T47D (cell line): ENCODE results near the gene TTYH3.

Experiments
- DNase-seq, 2 experiments: peaks; one replicate each; pipeline versions ENCODE4 v3.0.0 to v3.0.0-alpha.2; 2011 to 2012; ENCODE audit warnings: low read depth in 1 of 2, low spot score in 1 of 2
- JUND ChIP-seq: IDR thresholded peaks from 2 replicates; pipeline ENCODE4 v1.6.1; 2012; ENCODE audit warnings: low read depth
- in situ Hi-C: cut with HindIII; loops from 2 replicates; pipeline ENCODE4 v1.10.0; 2016; ENCODE audit warnings: low sequenced_read_pairs, low pct_unique_long_range_greater_than_20kb

The TTYH3 gene

GRCh38 chr7:2680256-2680655 lies 48.5 kb downstream of the TTYH3 start:
- TF ChIP-seq JUND: no peak
- in situ Hi-C loops: no loop called here
- DNase-seq: no peak

- peak; percentile 91 to 98 for DNase-seq
- no peak for TF ChIP-seq JUND
- in situ Hi-C loops: no loop called here
Measured at GRCh38 chr7:2680792-2681490, 49.2 kb downstream of the TTYH3 start.

- TF ChIP-seq JUND: no peak
Measured at GRCh38 chr7:2681929-2682799, 50.4 kb downstream of the TTYH3 start.

DNA sequence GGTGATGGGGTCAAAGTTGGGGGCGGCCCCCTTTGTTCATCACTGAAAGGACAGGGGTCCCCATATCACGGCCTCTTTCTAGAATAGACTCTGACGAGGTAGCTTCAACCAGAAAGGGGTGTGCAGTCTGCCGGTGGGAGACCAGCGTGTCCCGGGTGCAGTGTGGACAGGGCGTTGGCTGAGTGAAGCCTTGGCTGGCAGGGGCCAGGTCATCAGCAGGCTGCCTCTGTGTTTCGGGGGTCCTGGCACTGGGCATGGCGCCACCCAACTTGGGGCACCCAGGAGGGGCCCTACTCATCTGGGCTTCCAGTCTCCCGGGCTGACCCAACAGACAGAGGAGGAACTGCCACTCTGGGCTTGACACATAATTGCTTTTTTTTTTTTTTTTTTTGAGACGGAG lies 52.7 kb downstream of the TTYH3 start:
- TF ChIP-seq JUND: no peak
- DNase-seq: no peak
- in situ Hi-C loops: no loop called here

More at GRCh38 chr7:2681929-2682799, 50.4 kb downstream of the TTYH3 start:
- DNase-seq: no peak
- in situ Hi-C loops: no loop called here

DNA sequence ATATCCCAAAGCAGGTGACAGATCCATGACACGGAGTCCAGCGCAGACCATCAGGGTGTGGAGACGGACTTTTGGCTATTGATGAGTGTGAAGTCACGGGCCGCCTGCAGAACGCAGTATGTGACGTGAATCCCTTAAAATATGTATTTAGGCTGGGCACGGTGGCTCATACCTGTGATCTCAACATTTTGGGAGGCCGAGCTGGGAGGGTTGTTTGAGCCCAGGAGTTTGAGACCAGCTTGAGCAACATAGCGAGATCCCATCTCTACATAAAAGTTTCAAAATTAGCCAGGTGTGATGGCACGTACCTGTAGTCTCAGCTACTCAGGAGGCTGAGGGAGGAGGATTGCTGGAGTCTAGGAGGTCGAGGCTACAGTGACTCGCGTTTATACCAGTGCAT lies 54.3 kb downstream of the TTYH3 start:
- in situ Hi-C loops: no loop called here
- no peak for TF ChIP-seq JUND
- DNase-seq: no peak

GRCh38 chr7:2687338-2687869 lies 55.6 kb downstream of the TTYH3 start:
- in situ Hi-C loops: no loop called here
- TF ChIP-seq JUND: no peak
- DNase-seq: peak in 1 of 2 experiments; percentile 66

DNA sequence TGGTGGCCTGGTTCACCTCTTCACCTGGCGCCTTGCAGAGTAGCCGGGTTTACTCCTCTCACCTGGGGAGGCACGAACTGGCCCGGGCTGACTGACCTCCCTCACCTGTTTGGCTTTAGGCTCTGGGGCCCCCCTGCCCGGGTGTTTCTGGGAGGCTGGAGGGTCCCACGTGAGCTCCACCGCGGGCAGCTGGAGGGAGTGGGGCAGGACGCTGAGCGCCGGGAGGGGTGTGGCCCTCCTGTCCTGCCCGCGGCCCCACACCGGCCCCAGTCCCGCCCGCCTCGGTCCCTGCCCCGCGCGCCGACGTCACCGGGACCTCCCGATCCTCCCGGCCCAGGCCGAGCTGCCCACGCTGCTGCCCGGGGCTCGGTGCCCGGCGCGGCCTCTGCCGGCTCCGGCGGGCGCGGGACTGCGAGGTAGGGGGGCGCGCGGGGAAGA lies 56.1 kb downstream of the TTYH3 start, which contains the start of gene AMZ1:
AMZ1 (plus strand) TSS at position 322 of the 438 bp plus-strand sequence. CDS start 12,250 bp downstream, outside the sequence.
- in situ Hi-C loops: no loop called here
- no peak for TF ChIP-seq JUND
- peak; percentile 85 to 86 for DNase-seq

DNA sequence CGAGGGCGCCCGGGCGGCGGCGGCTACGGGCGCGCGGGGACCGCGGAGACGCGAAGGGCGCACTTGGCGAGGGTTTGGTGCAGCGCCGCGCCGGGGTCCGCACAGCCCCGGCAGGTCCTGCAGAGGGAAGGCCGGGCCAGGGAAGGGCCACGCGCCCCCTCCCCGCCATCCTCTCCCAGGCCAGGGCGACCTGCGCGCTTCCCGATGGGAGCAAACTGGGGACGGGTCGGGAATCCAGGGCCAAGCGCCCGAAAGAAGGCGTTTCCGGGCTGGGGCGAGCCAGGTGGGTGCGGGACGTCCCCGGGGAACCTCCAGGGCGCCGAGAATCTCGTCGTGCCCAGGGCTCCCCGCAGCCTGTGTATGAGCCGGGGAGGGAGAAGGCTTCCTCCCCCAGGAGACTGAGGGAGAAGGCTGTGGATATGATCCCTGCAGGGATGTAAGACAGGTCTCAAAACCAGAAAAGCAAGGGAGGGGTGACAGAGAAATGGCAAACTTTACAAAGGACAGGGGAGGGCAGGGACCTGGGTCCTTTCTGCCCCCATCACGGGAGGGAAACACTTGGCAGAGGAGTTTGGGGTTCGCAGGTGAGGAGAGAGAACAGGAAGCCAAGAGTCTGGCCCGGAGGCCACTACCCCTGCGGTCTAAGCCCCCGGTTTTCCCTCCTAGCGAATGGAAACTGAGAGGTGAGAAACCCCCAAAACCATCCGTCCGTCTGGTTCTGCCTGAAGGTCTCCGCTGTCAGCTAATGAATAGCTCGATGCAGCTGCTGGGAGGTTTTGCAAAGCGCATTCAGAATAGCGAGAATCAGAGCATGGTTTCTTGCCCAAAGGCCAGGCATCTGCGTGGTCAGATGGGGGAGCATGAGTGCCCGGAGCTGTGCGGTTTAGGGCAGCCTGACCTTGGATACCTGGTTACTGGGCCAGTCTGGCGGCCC lies 56.9 kb downstream of the TTYH3 start:
- in situ Hi-C loops: no loop called here
- no peak for TF ChIP-seq JUND
- DNase-seq: peak in 1 of 2 experiments; percentile 96

- no peak for DNase-seq
- in situ Hi-C loops: no loop called here
- TF ChIP-seq JUND: no peak
Measured at GRCh38 chr7:2689343-2689847, 57.6 kb downstream of the TTYH3 start.

DNA sequence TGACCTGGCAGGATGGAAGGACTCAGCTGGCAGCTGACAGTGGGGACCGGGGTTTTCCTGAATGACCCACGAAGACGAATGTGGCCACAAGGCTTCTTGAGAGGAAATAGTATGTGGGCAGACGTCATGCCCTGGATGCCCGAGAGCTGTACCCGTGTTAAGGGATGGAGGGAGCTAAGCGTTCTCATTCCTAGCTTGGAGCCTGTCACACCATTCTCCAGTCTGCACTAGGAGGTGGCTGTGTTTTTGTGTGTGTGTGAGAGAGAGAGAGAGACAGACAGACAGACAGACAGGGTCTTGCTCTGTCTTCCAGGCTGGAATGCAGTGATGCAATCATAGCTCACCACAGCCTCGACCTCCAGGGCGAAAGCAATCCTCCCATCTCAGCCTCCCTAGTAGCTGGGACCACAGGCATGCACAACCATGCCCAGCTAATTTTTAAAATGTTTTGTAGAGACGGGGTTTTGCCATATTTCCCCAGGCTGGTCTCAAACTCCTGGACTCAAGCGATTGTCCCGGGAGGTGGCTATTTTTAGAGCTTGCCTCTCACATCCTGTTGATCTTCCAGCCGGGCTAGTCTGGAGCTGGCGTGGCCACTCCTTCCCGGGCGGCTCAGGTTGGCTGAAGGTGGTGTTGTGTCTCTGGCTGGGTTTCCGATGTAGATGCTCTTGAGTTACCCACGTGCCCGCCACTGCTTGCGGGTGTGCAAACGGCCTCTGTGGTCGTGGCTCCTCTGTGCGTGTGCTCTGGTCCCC lies 58.3 kb downstream of the TTYH3 start:
- in situ Hi-C loops: no loop called here
- peak; percentile 80 to 92 for DNase-seq

More for the DNA sequence above, 58.3 kb downstream of the TTYH3 start:
- no peak for TF ChIP-seq JUND
